Natural killer cell (primary cell): ENCODE results near the gene NXF1. TPM values are rescaled to one million over a fixed set of nuclear protein-coding genes. Genes with fewer than 3 reads are reported as not detected.
A peak's percentile ranks its signal among the peaks of the same experiment; 100 is the strongest.

Source experiments
- ATAC-seq, 3 donors: fragments of 150-1000 bp in 2 of 3; fragments of 200-7000 bp in 1 of 3; cut with Tn5 transposase; 1 replicate in 1 of 3; 2 replicates in 2 of 3; pipeline ENCODE4 v1.10.0; 2021; ENCODE audit warnings: mild to moderate bottlenecking in 2 of 3, moderate library complexity in 2 of 3
- DNase-seq, 2 donors: peaks; one replicate each; pipeline versions ENCODE4 v3.0.0 to v3.0.0-alpha.2; 2013 to 2021; ENCODE audit warnings: mixed read lengths in 1 of 2
- H3K27ac ChIP-seq: one replicate; pipeline ENCODE4 v1.5.1; 2013; ENCODE audit warnings: mild to moderate bottlenecking, low read length
- H3K27me3 ChIP-seq: one replicate; pipeline ENCODE4 v1.6.1; 2013; ENCODE audit warnings: low read length; ENCODE audit not compliant: control insufficient read depth, insufficient read depth
- H3K36me3 ChIP-seq: one replicate; pipeline ENCODE4 v1.6.1; 2013; ENCODE audit warnings: low read length; ENCODE audit not compliant: control insufficient read depth, insufficient read depth
- H3K4me1 ChIP-seq: one replicate; pipeline ENCODE4 v1.6.1; 2013; ENCODE audit warnings: low read length; ENCODE audit not compliant: control insufficient read depth, insufficient read depth
- H3K4me3 ChIP-seq: one replicate; pipeline ENCODE4 v1.5.1; 2013; ENCODE audit warnings: low read length
- H3K9me3 ChIP-seq: one replicate; pipeline ENCODE4 v1.6.1; 2013; ENCODE audit warnings: low read length; ENCODE audit not compliant: control insufficient read depth, insufficient read depth
- H3K27ac Mint-ChIP-seq, 2 donors: one replicate each; pipeline ENCODE4 v1.8.0; 2022; ENCODE audit warnings: mild to moderate bottlenecking in 2 of 2, mixed read lengths in 2 of 2, moderate library complexity in 1 of 2
- H3K27me3 Mint-ChIP-seq, 2 donors: one replicate each; pipeline ENCODE4 v1.8.0; 2022; ENCODE audit warnings: low read depth in 2 of 2, mixed read lengths in 2 of 2
- H3K36me3 Mint-ChIP-seq: one replicate; pipeline ENCODE4 v1.8.0; 2022; ENCODE audit warnings: mixed read lengths
- H3K4me1 Mint-ChIP-seq, 2 donors: one replicate each; pipeline ENCODE4 v1.8.0; 2022; ENCODE audit warnings: mixed read lengths in 2 of 2
- H3K4me3 Mint-ChIP-seq: one replicate; pipeline ENCODE4 v1.8.0; 2022; ENCODE audit warnings: mild to moderate bottlenecking, moderate library complexity, mixed read lengths
- H3K9me3 Mint-ChIP-seq, 2 donors: one replicate each; pipeline ENCODE4 v1.8.0; 2022; ENCODE audit warnings: mixed read lengths in 2 of 2
- CTCF ChIP-seq: fragments of 200-600 bp; IDR thresholded peaks from one replicate; pipeline ENCODE4 v1.8.0; 2022; ENCODE audit warnings: antibody characterized with exemption
- WGBS: methylation state at CpG from one replicate; pipeline ENCODE4 v1.1.7; 2013; ENCODE audit warnings: missing lambda C conversion rate; ENCODE audit not compliant: insufficient coverage; 5-methylcytosine and 5-hydroxymethylcytosine counted together
- intact Hi-C: fragments of 100-400 bp; cut with micrococcal nuclease; formaldehyde crosslinking; loops from one replicate; pipeline ENCODE4 v1.14.2; 2022
- total RNA-seq, 4 donors: library from RNA; stranded (reverse); fragments of 120-200 nt in 1 of 4; gene quantifications; one replicate each; pipeline versions ENCODE4 v1.2.3 to v1.2.4, GENCODE V29; 2013 to 2022

NXF1 gene
- total RNA-seq, 3 donors from 2014 or later (not counting 1 experiment from before 2014, with no cell fraction given): 284 to 341 (median 319) TPM

GRCh38 chr11:62806611-62807121 is 1.4 kb upstream of the NXF1 start:
- Mint-ChIP-seq H3K4me1 (peaks cover 20 to 42% of the 10 kb centered on the region in 2 donors), H3K27me3 (no peaks in the 10 kb centered on the region), H3K4me3 (peak overlapping the region; percentile 57), H3K9me3 (no peaks in the 10 kb centered on the region), H3K27ac (peak overlapping the region; percentile 94 to 99), H3K36me3 (no peaks in the 10 kb centered on the region)
- TF ChIP-seq CTCF: no peak
- ATAC-seq (no peak), DNase-seq (peak in 1 of 2 donors; percentile 21)
- Histone ChIP-seq H3K27ac (peak overlapping the region; percentile 60), H3K27me3 (no peaks in the 10 kb centered on the region), H3K9me3 (no peaks in the 10 kb centered on the region), H3K4me3 (no peak overlapping the region), H3K36me3 (peaks cover 23% of the 10 kb centered on the region), H3K4me1 (peaks cover 25% of the 10 kb centered on the region)
- intact Hi-C loops: no loop called here
- 85% methylated on average over 5 of the region's 5 CpGs for WGBS

DNA sequence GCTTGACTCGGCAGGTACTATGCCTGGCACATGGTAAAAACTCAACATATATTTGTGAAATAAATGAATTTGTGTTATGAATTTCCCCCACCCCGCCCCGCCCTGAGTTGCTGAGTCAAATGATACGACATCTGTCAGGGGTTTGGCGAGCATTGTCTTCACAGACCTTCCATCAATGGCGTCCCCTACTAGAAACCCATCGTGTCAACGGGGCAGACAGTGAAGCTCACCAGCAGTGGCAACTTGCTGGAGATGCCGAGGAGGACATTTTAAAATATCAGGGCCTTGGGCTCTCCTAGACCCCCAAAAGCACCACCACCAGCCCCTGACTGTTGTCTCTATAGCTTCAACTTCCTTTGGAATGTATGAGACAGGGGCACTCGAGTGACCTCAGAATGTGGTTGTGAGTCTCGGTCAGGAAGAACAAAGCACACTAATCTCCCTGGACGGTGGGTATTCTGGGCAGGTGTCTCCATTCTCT is 761 bp upstream of the NXF1 start:
- no peaks in the 10 kb centered on the region for H3K27me3 Mint-ChIP-seq
- H3K4me3 Mint-ChIP-seq: peak overlapping the region; percentile 96
- Histone ChIP-seq H3K4me1 (peaks cover 25% of the 10 kb centered on the region), H3K4me3 (peak overlapping the region; percentile 88), H3K27ac (peak overlapping the region; percentile 78), H3K36me3 (peaks cover 29% of the 10 kb centered on the region), H3K27me3 (no peaks in the 10 kb centered on the region), H3K9me3 (no peaks in the 10 kb centered on the region)
- ATAC-seq (peak in 2 of 3 donors; percentile 9 to 11), DNase-seq (peak in 1 of 2 donors; percentile 63)
- H3K27ac Mint-ChIP-seq: peak overlapping the region; percentile 94 to 99
- H3K4me1 Mint-ChIP-seq: peaks cover 20 to 43% of the 10 kb centered on the region in 2 donors
- TF ChIP-seq CTCF: no peak
- intact Hi-C loops: loop anchor here (1.0 to 2.0 kb wide), 3 partner anchors 14 to 33 kb away; partner anchors contain the start of genes STX5, TEX54, TMEM223 and WDR74
- WGBS: 34% methylated on average over 11 of the region's 12 CpGs
- H3K36me3 Mint-ChIP-seq: no peaks in the 10 kb centered on the region
- H3K9me3 Mint-ChIP-seq: no peaks in the 10 kb centered on the region

- H3K9me3 Mint-ChIP-seq: no peaks in the 10 kb centered on the region
- no peaks in the 10 kb centered on the region for H3K36me3 Mint-ChIP-seq
- WGBS: 8% methylated on average over 11 of the region's 14 CpGs
- H3K4me1 Mint-ChIP-seq: peaks cover 20 to 45% of the 10 kb centered on the region in 2 donors
- no peaks in the 10 kb centered on the region for H3K9me3 ChIP-seq
- H3K27ac Mint-ChIP-seq: peak overlapping the region; percentile 94 to 99
- peaks cover 25% of the 10 kb centered on the region for H3K4me1 ChIP-seq
- H3K27me3 Mint-ChIP-seq: no peaks in the 10 kb centered on the region
- DNase-seq: no peak
- peak overlapping the region; percentile 96 for H3K4me3 Mint-ChIP-seq
- H3K4me3 ChIP-seq: peak overlapping the region; percentile 88
- H3K27ac ChIP-seq: peak overlapping the region; percentile 76
- intact Hi-C loops: loop anchor here (1.0 to 2.0 kb wide), 3 partner anchors 12 to 34 kb away; partner anchors contain the start of genes STX5, TEX54, TMEM223 and WDR74
- H3K27me3 ChIP-seq: no peaks in the 10 kb centered on the region
- H3K36me3 ChIP-seq: peaks cover 44% of the 10 kb centered on the region
- no peak for TF ChIP-seq CTCF
- peak; percentile 11 to 18 (median 13) for ATAC-seq
Observed at GRCh38 chr11:62804310-62805075, 747 bp downstream of the NXF1 start.
